ENCODE results near the gene GLI3. TPM values are rescaled to one million over a fixed set of nuclear protein-coding genes. Genes with fewer than 3 reads are reported as not detected.
A peak's percentile ranks its signal among the peaks of the same experiment; 100 is the strongest.

Gene GLI3
- total RNA-seq, 4 donors from 2014 or later, result 16.5 to 105 (median 22.6) TPM

GRCh38 chr7:42106562-42106961 is 130.4 kb downstream of the GLI3 start:
- H3K36me3 ChIP-seq, result no peaks in the 10 kb centered on the region
- intact Hi-C loops (cut with DNase I; ENCODE audit: low total_unique reads), result no loop called here
- H3K4me3 ChIP-seq, result no peak overlapping the region
- H3K27ac ChIP-seq, result peak overlapping the region in 1 of 2 donors; percentile 46
- peaks cover 7 to 13% of the 10 kb centered on the region in 2 donors for H3K4me1 ChIP-seq
- no peak for DNase-seq
- TF ChIP-seq POLR2A (IDR thresholded peaks at IDR 0.05) (no peak), CTCF (IDR thresholded peaks at IDR 0.05) (no peak)
- no peaks in the 10 kb centered on the region for H3K27me3 ChIP-seq
- H3K9me3 ChIP-seq, result no peaks in the 10 kb centered on the region

- no peak for DNase-seq
- peak overlapping the region in 1 of 2 donors; percentile 37 for H3K27ac ChIP-seq
- TF ChIP-seq CTCF (IDR thresholded peaks at IDR 0.05) (no peak), POLR2A (IDR thresholded peaks at IDR 0.05) (no peak)
- H3K36me3 ChIP-seq, result no peaks in the 10 kb centered on the region
- H3K4me1 ChIP-seq, result peaks cover 7 to 13% of the 10 kb centered on the region in 2 donors
- H3K4me3 ChIP-seq, result no peak overlapping the region
- no peaks in the 10 kb centered on the region for H3K9me3 ChIP-seq
- intact Hi-C loops (cut with DNase I; ENCODE audit: low total_unique reads), result no loop called here
- no peaks in the 10 kb centered on the region for H3K27me3 ChIP-seq
Observed at GRCh38 chr7:42105554-42106358, 131.3 kb downstream of the GLI3 start.

- intact Hi-C loops (cut with DNase I; ENCODE audit: low total_unique reads), result no loop called here
- Histone ChIP-seq H3K4me1 (peaks cover 5 to 7% of the 10 kb centered on the region in 2 donors), H3K36me3 (no peaks in the 10 kb centered on the region), H3K27ac (no peak overlapping the region), H3K9me3 (no peaks in the 10 kb centered on the region), H3K4me3 (no peak overlapping the region), H3K27me3 (no peaks in the 10 kb centered on the region)
- TF ChIP-seq CTCF (IDR thresholded peaks at IDR 0.05), result no peak
- TF ChIP-seq POLR2A (IDR thresholded peaks at IDR 0.05), result no peak
- DNase-seq, result no peak
Observed at GRCh38 chr7:42104694-42105093, 132.3 kb downstream of the GLI3 start.

- DNase-seq, result no peak
- H3K36me3 ChIP-seq, result no peaks in the 10 kb centered on the region
- H3K4me1 ChIP-seq, result peaks cover 5 to 7% of the 10 kb centered on the region in 2 donors
- no peak overlapping the region for H3K4me3 ChIP-seq
- intact Hi-C loops (cut with DNase I; ENCODE audit: low total_unique reads), result no loop called here
- H3K27ac ChIP-seq, result peak overlapping the region in 1 of 2 donors; percentile 40
- no peaks in the 10 kb centered on the region for H3K27me3 ChIP-seq
- TF ChIP-seq POLR2A (IDR thresholded peaks at IDR 0.05) (no peak), CTCF (IDR thresholded peaks at IDR 0.05) (no peak)
- H3K9me3 ChIP-seq, result no peaks in the 10 kb centered on the region
Observed at GRCh38 chr7:42104231-42104630, 132.8 kb downstream of the GLI3 start.

GRCh38 chr7:42103456-42103855 is 133.6 kb downstream of the GLI3 start:
- H3K9me3 ChIP-seq, result no peaks in the 10 kb centered on the region
- DNase-seq, result no peak
- intact Hi-C loops (cut with DNase I; ENCODE audit: low total_unique reads), result no loop called here
- peaks cover 0 to 7% of the 10 kb centered on the region in 2 donors for H3K4me1 ChIP-seq
- no peaks in the 10 kb centered on the region for H3K27me3 ChIP-seq
- H3K36me3 ChIP-seq, result no peaks in the 10 kb centered on the region
- no peak overlapping the region for H3K4me3 ChIP-seq
- TF ChIP-seq POLR2A (IDR thresholded peaks at IDR 0.05), result no peak
- no peak for TF ChIP-seq CTCF (IDR thresholded peaks at IDR 0.05)
- H3K27ac ChIP-seq, result peak overlapping the region in 1 of 2 donors; percentile 40
